ENCODE measurements around the gene ATMIN.

DNA sequence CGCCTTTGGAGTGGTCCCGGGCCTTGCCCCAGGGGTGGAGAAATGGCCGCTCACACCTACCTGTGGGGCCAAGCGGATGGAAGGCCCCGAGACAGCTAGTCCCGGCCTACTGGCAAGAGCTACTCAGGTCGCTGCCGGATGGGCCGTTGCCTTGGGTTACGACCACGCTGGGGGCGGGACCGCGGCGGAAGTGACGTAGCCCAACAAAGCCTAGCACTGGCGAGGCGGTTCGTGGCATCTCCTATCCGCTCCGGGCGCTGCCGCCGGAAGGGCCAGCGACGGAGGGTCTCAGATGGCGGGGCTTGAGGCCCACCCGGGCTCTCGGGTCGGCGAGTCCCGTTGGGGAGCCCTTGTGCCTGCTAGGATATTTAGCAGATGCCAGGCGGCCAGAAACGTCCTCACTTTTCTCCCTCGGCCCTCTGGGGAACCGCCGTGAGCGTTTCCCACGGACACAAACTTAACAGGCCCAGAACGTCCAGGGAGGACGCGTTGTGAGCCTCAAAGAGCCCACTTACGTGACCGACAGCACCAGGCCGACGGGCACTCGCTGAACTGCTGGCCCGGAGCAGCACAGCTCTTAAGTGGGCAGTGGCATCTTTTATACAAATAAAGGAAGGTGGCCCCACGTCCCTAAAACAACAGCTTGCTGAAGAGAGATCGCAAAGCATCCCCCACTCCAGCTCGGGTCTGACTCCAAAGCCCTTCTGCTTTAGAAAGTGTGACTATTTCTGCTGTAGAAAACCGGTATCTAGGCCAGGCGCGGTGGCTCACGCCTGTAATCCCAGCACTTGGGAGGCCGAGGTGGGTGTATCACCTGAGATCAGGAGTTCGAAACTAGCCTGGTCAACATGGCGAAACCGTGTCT, 41.7 kb downstream of the ATMIN start, which contains the start of gene C16orf46:
- peak; percentile 24 for TF ChIP-seq RELA (IDR thresholded peaks at IDR 0.05; ENCODE audit: borderline replicate concordance, partially characterized antibody)
- TF ChIP-seq, protein P1, sequence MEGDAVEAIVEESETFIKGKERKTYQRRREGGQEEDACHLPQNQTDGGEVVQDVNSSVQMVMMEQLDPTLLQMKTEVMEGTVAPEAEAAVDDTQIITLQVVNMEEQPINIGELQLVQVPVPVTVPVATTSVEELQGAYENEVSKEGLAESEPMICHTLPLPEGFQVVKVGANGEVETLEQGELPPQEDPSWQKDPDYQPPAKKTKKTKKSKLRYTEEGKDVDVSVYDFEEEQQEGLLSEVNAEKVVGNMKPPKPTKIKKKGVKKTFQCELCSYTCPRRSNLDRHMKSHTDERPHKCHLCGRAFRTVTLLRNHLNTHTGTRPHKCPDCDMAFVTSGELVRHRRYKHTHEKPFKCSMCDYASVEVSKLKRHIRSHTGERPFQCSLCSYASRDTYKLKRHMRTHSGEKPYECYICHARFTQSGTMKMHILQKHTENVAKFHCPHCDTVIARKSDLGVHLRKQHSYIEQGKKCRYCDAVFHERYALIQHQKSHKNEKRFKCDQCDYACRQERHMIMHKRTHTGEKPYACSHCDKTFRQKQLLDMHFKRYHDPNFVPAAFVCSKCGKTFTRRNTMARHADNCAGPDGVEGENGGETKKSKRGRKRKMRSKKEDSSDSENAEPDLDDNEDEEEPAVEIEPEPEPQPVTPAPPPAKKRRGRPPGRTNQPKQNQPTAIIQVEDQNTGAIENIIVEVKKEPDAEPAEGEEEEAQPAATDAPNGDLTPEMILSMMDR (IDR thresholded peaks at IDR 0.05 in 2 of 3, conservative IDR thresholded peaks at IDR 0.05 in 1 of 3; ENCODE audit: control insufficient read depth in 2 of 3, extremely low read depth in 1 of 3, insufficient read depth in 1 of 3, low read depth in 3 of 3, low read length in 3 of 3), result no peak
- TF ChIP-seq SIN3A (IDR thresholded peaks at IDR 0.05; ENCODE audit: low read depth, low read length), result peak; percentile 94; the same call in 1 of the 2 replicates
- peak; percentile 69; the same call in 1 of the 2 replicates for TF ChIP-seq TAF1 (IDR thresholded peaks at IDR 0.05; ENCODE audit: borderline replicate concordance, low read depth, low read length)
- TF ChIP-seq STAT1 (conservative IDR thresholded peaks at IDR 0.05), result no peak
- TF ChIP-seq POLR2A (IDR thresholded peaks at IDR 0.05; ENCODE audit: low read depth, low read length), result peak; percentile 96
